HepG2 (cell line): ENCODE data around the gene DMPK. TPM values are rescaled to one million over a fixed set of nuclear protein-coding genes. Genes with fewer than 3 reads are reported as not detected.

Experiments
- ARNT2 ChIP-seq: sonication (generic); formaldehyde crosslinking; IDR thresholded peaks from 2 replicates; pipeline ENCODE4 v1.8.0; 2022; ENCODE audit warnings: mild to moderate bottlenecking, low read depth, missing genetic modification reagents, moderate library complexity
- ATF6 ChIP-seq: sonication (generic); formaldehyde crosslinking; conservative IDR thresholded peaks from 2 replicates; pipeline ENCODE4 v1.4.0; 2020; ENCODE audit warnings: missing genetic modification reagents
- CCAR2 ChIP-seq: fragments of 200-400 bp; formaldehyde crosslinking; optimal IDR thresholded peaks from 2 replicates; pipeline ENCODE3; 2018; ENCODE audit warnings: low read depth, mild to moderate bottlenecking, low read length, moderate library complexity
- GATA4 ChIP-seq: sonication (generic); IDR thresholded peaks from 2 replicates; pipeline ENCODE4 v1.6.1; 2016; ENCODE audit warnings: antibody characterized with exemption, low read depth, borderline replicate concordance
- IRF1 ChIP-seq: sonication (generic); formaldehyde crosslinking; IDR thresholded peaks from 2 replicates; pipeline ENCODE4 v1.4.0; 2020; ENCODE audit warnings: low read depth, mild to moderate bottlenecking, missing genetic modification reagents
- KLF15 ChIP-seq: sonication (generic); formaldehyde crosslinking; IDR thresholded peaks from 2 replicates; pipeline ENCODE4 v1.8.1; 2023; ENCODE audit warnings: borderline replicate concordance, mild to moderate bottlenecking, inconsistent platforms, missing genetic modification reagents, mixed read lengths
- POLR2A ChIP-seq, 2 experiments: IDR thresholded peaks; 2 replicates each; pipeline ENCODE4 v1.6.1; 2011; ENCODE audit warnings: low read depth in 2 of 2, low read length in 2 of 2, mild to moderate bottlenecking in 1 of 2, moderate library complexity in 1 of 2; ENCODE audit not compliant: insufficient read depth in 1 of 2
- SP2 ChIP-seq: sonication (generic); formaldehyde crosslinking; IDR thresholded peaks from 2 replicates; pipeline ENCODE4 v1.5.1; 2020; ENCODE audit warnings: mild to moderate bottlenecking, missing genetic modification reagents
- SRSF9 ChIP-seq: fragments of 200-400 bp; formaldehyde crosslinking; IDR thresholded peaks from 2 replicates; pipeline ENCODE4 v1.6.1; 2018; ENCODE audit warnings: borderline replicate concordance, mild to moderate bottlenecking, low read depth, low read length; ENCODE audit not compliant: insufficient read depth, poor library complexity, severe bottlenecking
- ZBTB42 ChIP-seq: sonication (generic); formaldehyde crosslinking; IDR thresholded peaks from 2 replicates; pipeline ENCODE4 v1.5.0; 2020; ENCODE audit warnings: mild to moderate bottlenecking, missing genetic modification reagents
- ZFP90 ChIP-seq: sonication (generic); formaldehyde crosslinking; IDR thresholded peaks from 2 replicates; pipeline ENCODE4 v1.8.0; 2022; ENCODE audit warnings: missing genetic modification reagents, mild to moderate bottlenecking, inconsistent platforms, borderline replicate concordance
- ZKSCAN8 ChIP-seq: IDR thresholded peaks from 2 replicates; pipeline ENCODE4 v1.6.1; 2016; ENCODE audit warnings: borderline replicate concordance, missing genetic modification reagents, missing compliant biosample characterization
- ZNF260 ChIP-seq: sonication (generic); formaldehyde crosslinking; IDR thresholded peaks from 2 replicates; pipeline ENCODE4 v1.4.0; 2020; ENCODE audit warnings: missing genetic modification reagents, low read depth, mild to moderate bottlenecking, borderline replicate concordance
- ZNF263 ChIP-seq: sonication (generic); formaldehyde crosslinking; IDR thresholded peaks from 2 replicates; pipeline ENCODE4 v1.4.0; 2020; ENCODE audit warnings: missing genetic modification reagents
- ZNF83 ChIP-seq: sonication (generic); formaldehyde crosslinking; IDR thresholded peaks from 2 replicates; pipeline ENCODE4 v1.4.0; 2020; ENCODE audit warnings: missing genetic modification reagents, mild to moderate bottlenecking, borderline replicate concordance
- polyA plus RNA-seq, 8 experiments: library from polyadenylated mRNA; depleted of rRNA in 3 of 8; stranded (reverse) in 7 of 8; unstranded in 1 of 8; fragments of >200 nt; fragmentation: Illumina TruSeq in 4 of 8; extraction: Trizol in 4 of 8; gene quantifications; 2 replicates each; pipeline versions ENCODE4 v1.2.1 to v1.2.3, GENCODE V29; 2011 to 2016; ENCODE audit warnings: low read depth in 4 of 8, missing spikeins in 1 of 8, mixed read lengths in 1 of 8; ENCODE audit not compliant: insufficient read depth in 1 of 8
- total RNA-seq, 5 experiments: library from RNA; depleted of rRNA; stranded (reverse); fragments of >200 nt; fragmentation: Illumina TruSeq; extraction: Trizol; gene quantifications; 2 replicates each; pipeline ENCODE4 v1.2.3, GENCODE V29; 2016; ENCODE audit warnings: low read depth in 1 of 5
- TF ChIP-seq, protein P1 (sequence below): sonication (generic); formaldehyde crosslinking; conservative IDR thresholded peaks from 2 replicates; pipeline ENCODE4 v1.4.0; 2020; ENCODE audit warnings: missing genetic modification reagents
- TF ChIP-seq, protein P2 (sequence below): sonication (generic); formaldehyde crosslinking; IDR thresholded peaks from 2 replicates; pipeline ENCODE4 v1.5.0; 2020; ENCODE audit warnings: missing genetic modification reagents

The DMPK gene
- total and polyA plus RNA-seq, 2 of the 13 experiments (the other 11 are each of a cell fraction or from before 2014, with no cell fraction given): 5.3 to 8.8 TPM

- TF ChIP-seq ZFP90 (CRISPR knock-in tag): 0 out of 2 replicates have a peak, but pooled peaks have one; percentile 20
- no peak for TF ChIP-seq ZNF83
- TF ChIP-seq ZNF260 (CRISPR knock-in tag): no peak
- 0 out of 2 replicates have a peak, but pooled peaks have one; percentile 43 for TF ChIP-seq KLF15 (CRISPR knock-in tag)
- peak; percentile 87 for TF ChIP-seq SP2 (CRISPR knock-in tag)
- peak; percentile 100 for TF ChIP-seq ZBTB42 (CRISPR knock-in tag)
- TF ChIP-seq, protein P1, sequence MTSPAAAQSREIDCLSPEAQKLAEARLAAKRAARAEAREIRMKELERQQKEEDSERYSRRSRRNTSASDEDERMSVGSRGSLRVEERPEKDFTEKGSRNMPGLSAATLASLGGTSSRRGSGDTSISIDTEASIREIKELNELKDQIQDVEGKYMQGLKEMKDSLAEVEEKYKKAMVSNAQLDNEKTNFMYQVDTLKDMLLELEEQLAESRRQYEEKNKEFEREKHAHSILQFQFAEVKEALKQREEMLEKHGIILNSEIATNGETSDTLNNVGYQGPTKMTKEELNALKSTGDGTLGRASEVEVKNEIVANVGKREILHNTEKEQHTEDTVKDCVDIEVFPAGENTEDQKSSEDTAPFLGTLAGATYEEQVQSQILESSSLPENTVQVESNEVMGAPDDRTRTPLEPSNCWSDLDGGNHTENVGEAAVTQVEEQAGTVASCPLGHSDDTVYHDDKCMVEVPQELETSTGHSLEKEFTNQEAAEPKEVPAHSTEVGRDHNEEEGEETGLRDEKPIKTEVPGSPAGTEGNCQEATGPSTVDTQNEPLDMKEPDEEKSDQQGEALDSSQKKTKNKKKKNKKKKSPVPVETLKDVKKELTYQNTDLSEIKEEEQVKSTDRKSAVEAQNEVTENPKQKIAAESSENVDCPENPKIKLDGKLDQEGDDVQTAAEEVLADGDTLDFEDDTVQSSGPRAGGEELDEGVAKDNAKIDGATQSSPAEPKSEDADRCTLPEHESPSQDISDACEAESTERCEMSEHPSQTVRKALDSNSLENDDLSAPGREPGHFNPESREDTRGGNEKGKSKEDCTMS (CRISPR knock-in tag): no peak
- TF ChIP-seq ATF6: 0 out of 2 replicates have a peak, but pooled peaks have one; percentile 33
- TF ChIP-seq ZKSCAN8 (CRISPR knock-in tag): peak; percentile 37; the same call in 1 of the 2 replicates
- no peak for TF ChIP-seq SRSF9
- TF ChIP-seq, protein P2, sequence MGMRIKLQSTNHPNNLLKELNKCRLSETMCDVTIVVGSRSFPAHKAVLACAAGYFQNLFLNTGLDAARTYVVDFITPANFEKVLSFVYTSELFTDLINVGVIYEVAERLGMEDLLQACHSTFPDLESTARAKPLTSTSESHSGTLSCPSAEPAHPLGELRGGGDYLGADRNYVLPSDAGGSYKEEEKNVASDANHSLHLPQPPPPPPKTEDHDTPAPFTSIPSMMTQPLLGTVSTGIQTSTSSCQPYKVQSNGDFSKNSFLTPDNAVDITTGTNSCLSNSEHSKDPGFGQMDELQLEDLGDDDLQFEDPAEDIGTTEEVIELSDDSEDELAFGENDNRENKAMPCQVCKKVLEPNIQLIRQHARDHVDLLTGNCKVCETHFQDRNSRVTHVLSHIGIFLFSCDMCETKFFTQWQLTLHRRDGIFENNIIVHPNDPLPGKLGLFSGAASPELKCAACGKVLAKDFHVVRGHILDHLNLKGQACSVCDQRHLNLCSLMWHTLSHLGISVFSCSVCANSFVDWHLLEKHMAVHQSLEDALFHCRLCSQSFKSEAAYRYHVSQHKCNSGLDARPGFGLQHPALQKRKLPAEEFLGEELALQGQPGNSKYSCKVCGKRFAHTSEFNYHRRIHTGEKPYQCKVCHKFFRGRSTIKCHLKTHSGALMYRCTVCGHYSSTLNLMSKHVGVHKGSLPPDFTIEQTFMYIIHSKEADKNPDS (CRISPR knock-in tag): no peak
- no peak for TF ChIP-seq CCAR2
- no peak; the same call in 1 of the 2 replicates for TF ChIP-seq ZNF263 (CRISPR knock-in tag)
- peak; percentile 66; the same call in 1 of the 2 replicates for TF ChIP-seq GATA4
- peak; percentile 31; the same call in 1 of the 2 replicates for TF ChIP-seq ARNT2 (CRISPR knock-in tag)
- no peak for TF ChIP-seq IRF1
- peak; percentile 97 for TF ChIP-seq POLR2A (IDR thresholded peaks at IDR 0.05; ENCODE audit: insufficient read depth in 1 of 2, low read depth in 2 of 2, low read length in 2 of 2)
Observed at GRCh38 chr19:45768984-45769782, 13.1 kb downstream of the DMPK start, which contains the start of gene SIX5 (continued).
